GM12892 (cell line): ENCODE data around the gene PCDHB6.
"Not testable (repeated sequence)": the region's sequence is repeated elsewhere in the genome, so short reads cannot be mapped to it uniquely, and the experiment has no call there.

ENCODE experiments used
- POLR2A ChIP-seq: IDR thresholded peaks from 2 replicates; pipeline ENCODE4 v1.6.1; 2011; ENCODE audit warnings: low read depth, low read length, control low read depth
- POLR2AphosphoS5 ChIP-seq: IDR thresholded peaks from 2 replicates; pipeline ENCODE4 v1.6.1; 2011; ENCODE audit warnings: low read depth, low read length, control low read depth

GRCh38 chr5:141102471-141102870, 47.4 kb upstream of the PCDHB6 start:
- TF ChIP-seq POLR2AphosphoS5, POLR2A: not testable (repeated sequence)
